Endothelial cell of umbilical vein (primary cell): ENCODE measurements around the gene GGT5. TPM values are rescaled to one million over a fixed set of nuclear protein-coding genes. Genes with fewer than 3 reads are reported as not detected.
"Not testable (repeated sequence)": the region's sequence is repeated elsewhere in the genome, so short reads cannot be mapped to it uniquely, and the experiment has no call there.

ENCODE experiments used
- BruUV-seq: library from RNA; stranded (reverse); fragments of 400-500 nt; replicated peaks from 2 replicates; lab custom pipeline; 2021; lab: Mats Ljungman, UMichigan
- CTCF ChIA-PET: fragments of 300-600, 350-600 bp; sonication (Branson Sonifier 250); formaldehyde crosslinking; loops from one replicate; lab custom pipeline; 2021; ENCODE audit warnings: antibody characterized with exemption, inconsistent platforms; lab: Charles Lee
- POLR2A ChIA-PET: fragments of 300-600, 350-600 bp; sonication (Branson Sonifier 250); formaldehyde crosslinking; loops from one replicate; lab custom pipeline; 2021; ENCODE audit warnings: antibody characterized with exemption, inconsistent platforms; lab: Charles Lee
- DNase-seq: peaks from one replicate; pipeline ENCODE4 v3.0.0-alpha.2; 2011; ENCODE audit warnings: low read depth, low spot score
- FAIRE-seq: peaks from 2 replicates; lab custom pipeline; 2011; peaks lifted over from hg19 to GRCh38; lab: Jason Lieb, UNC
- H2AFZ ChIP-seq: 2 replicates; pipeline ENCODE4 v1.6.0; 2012; ENCODE audit warnings: low read depth, low read length, control low read depth, inconsistent platforms
- H3K27ac ChIP-seq: 2 replicates; pipeline ENCODE4 v1.5.1; 2011; ENCODE audit warnings: low read depth, mild to moderate bottlenecking, control low read depth, low read length, moderate library complexity; ENCODE audit not compliant: insufficient read depth
- H3K27me3 ChIP-seq, 2 experiments: 2 replicates each; pipeline versions ENCODE4 v1.6.0 to v1.6.1; 2011; ENCODE audit warnings: low read length in 2 of 2, mixed read lengths in 1 of 2; ENCODE audit not compliant: control insufficient read depth in 2 of 2, insufficient read depth in 2 of 2
- H3K36me3 ChIP-seq, 2 experiments: 2 replicates in 1 of 2; 3 replicates in 1 of 2; pipeline ENCODE4 v1.5.1; 2011; ENCODE audit warnings: low read length in 2 of 2, mild to moderate bottlenecking in 1 of 2, moderate library complexity in 1 of 2; ENCODE audit not compliant: control insufficient read depth in 2 of 2, insufficient read depth in 2 of 2; ENCODE audit errors: extremely low read depth in 1 of 2
- H3K4me1 ChIP-seq: 3 replicates; pipeline ENCODE4 v1.5.1; 2011; ENCODE audit warnings: mild to moderate bottlenecking, low read length; ENCODE audit not compliant: control insufficient read depth, insufficient read depth; ENCODE audit errors: extremely low read depth
- H3K4me2 ChIP-seq: 2 replicates; pipeline ENCODE4 v1.6.1; 2011; ENCODE audit warnings: low read length, control low read depth, mixed read lengths; ENCODE audit not compliant: insufficient read depth
- H3K4me3 ChIP-seq, 3 experiments: fragments of 200-600 bp in 1 of 3; sonication (generic), shearing (Covaris generic) in 1 of 3; replicated peaks in 1 of 3; 2 replicates each; pipeline ENCODE4 v1.5.1; 2011 to 2016; ENCODE audit warnings: control low read depth in 3 of 3, low read length in 3 of 3, mild to moderate bottlenecking in 2 of 3, inconsistent platforms in 1 of 3, low read depth in 1 of 3, moderate library complexity in 1 of 3; ENCODE audit not compliant: insufficient read depth in 1 of 3
- H3K79me2 ChIP-seq: 2 replicates; pipeline ENCODE4 v1.6.0; 2012; ENCODE audit warnings: low read length, inconsistent platforms; ENCODE audit not compliant: control insufficient read depth, insufficient read depth
- H3K9ac ChIP-seq: replicated peaks from 2 replicates; pipeline ENCODE3; 2011; ENCODE audit warnings: low read length, control low read depth; ENCODE audit not compliant: insufficient read depth; ENCODE audit errors: extremely low read depth
- H3K9me1 ChIP-seq: replicated peaks from 3 replicates; pipeline ENCODE4 v1.6.0; 2011; ENCODE audit warnings: mild to moderate bottlenecking, low read length; ENCODE audit not compliant: control insufficient read depth, insufficient read depth; ENCODE audit errors: extremely low read depth
- H3K9me3 ChIP-seq: replicated peaks from 2 replicates; pipeline ENCODE4 v1.5.1; 2012; ENCODE audit warnings: low read length, inconsistent platforms; ENCODE audit not compliant: control insufficient read depth, insufficient read depth
- H4K20me1 ChIP-seq: replicated peaks from 2 replicates; pipeline ENCODE3; 2011; ENCODE audit warnings: mild to moderate bottlenecking, low read length; ENCODE audit not compliant: control insufficient read depth, insufficient read depth; ENCODE audit errors: extremely low read depth
- CTCF ChIP-seq, 2 donors: IDR thresholded peaks; 1 replicate in 1 of 2; 2 replicates in 1 of 2; pipeline ENCODE4 v1.5.1; 2011; ENCODE audit warnings: low read length in 2 of 2, mild to moderate bottlenecking in 2 of 2, moderate library complexity in 2 of 2, control low read depth in 1 of 2, inconsistent platforms in 1 of 2, low read depth in 1 of 2; ENCODE audit not compliant: insufficient read depth in 1 of 2; ENCODE audit errors: extremely low read depth in 1 of 2
- EZH2 ChIP-seq: IDR thresholded peaks from 2 replicates; pipeline ENCODE4 v1.6.1; 2012; ENCODE audit warnings: borderline replicate concordance, low read depth, mild to moderate bottlenecking, moderate library complexity, low read length, inconsistent platforms; ENCODE audit not compliant: severe bottlenecking
- FOS ChIP-seq: IDR thresholded peaks from 2 replicates; pipeline ENCODE4 v1.6.1; 2011; ENCODE audit warnings: mild to moderate bottlenecking, low read length, moderate library complexity, borderline replicate concordance; ENCODE audit not compliant: insufficient read depth
- GATA2 ChIP-seq: IDR thresholded peaks from 2 replicates; pipeline ENCODE4 v1.7.0; 2011; ENCODE audit warnings: low read depth, mild to moderate bottlenecking, moderate library complexity, mixed read lengths, low read length; ENCODE audit not compliant: insufficient read length, insufficient read depth
- JUN ChIP-seq: IDR thresholded peaks from 2 replicates; pipeline ENCODE4 v1.6.1; 2011; ENCODE audit warnings: borderline replicate concordance, low read depth; ENCODE audit not compliant: insufficient read length, insufficient read depth
- MAX ChIP-seq: IDR thresholded peaks from 2 replicates; pipeline ENCODE4 v1.6.1; 2011; ENCODE audit not compliant: insufficient read depth, insufficient read length
- MYC ChIP-seq: IDR thresholded peaks from one replicate; pipeline ENCODE4 v1.6.1; 2011; ENCODE audit warnings: mild to moderate bottlenecking, low read depth, low read length
- POLR2A ChIP-seq: IDR thresholded peaks from 2 replicates; pipeline ENCODE4 v1.6.1; 2012; ENCODE audit warnings: low read depth, mild to moderate bottlenecking, control low read depth, low read length
- POLR2AphosphoS5 ChIP-seq: IDR thresholded peaks from 2 replicates; pipeline ENCODE4 v1.6.1; 2012; ENCODE audit warnings: low read depth, mild to moderate bottlenecking, control low read depth, low read length, moderate library complexity; ENCODE audit not compliant: insufficient read depth
- dilution Hi-C: fragments of 300-500 bp; cut with MboI; formaldehyde crosslinking; loops from one replicate; pipeline ENCODE4 v1.15.0; 2019; ENCODE audit warnings: low sequenced_read_pairs; ENCODE audit not compliant: extremely low pct_ligation_motif_present
- intact Hi-C: fragments of 100-400 bp; cut with micrococcal nuclease; formaldehyde crosslinking; loops from one replicate; pipeline ENCODE4 v1.10.0; 2022
- polyA plus RNA-seq, 4 experiments: library from polyadenylated mRNA; depleted of rRNA in 3 of 4; stranded (reverse) in 3 of 4; unstranded in 1 of 4; fragments of >200 nt; gene quantifications; 2 replicates each; pipeline versions ENCODE4 v1.2.1 to v1.2.3, GENCODE V29; 2011 to 2012; ENCODE audit warnings: missing spikeins in 1 of 4
- total RNA-seq: library from RNA; stranded (reverse); gene quantifications from 2 replicates; pipeline ENCODE4 v1.2.3, GENCODE V29; 2021

GGT5 gene
- total and polyA plus RNA-seq, 2 donors (not counting 3 experiments of a cell fraction or from before 2014, with no cell fraction given), result 45.9 to 293 TPM

- no peaks in the 10 kb centered on the region for H3K27me3 ChIP-seq
- POLR2A ChIA-PET, result no interaction called here
- no peaks in the 10 kb centered on the region for H3K9me3 ChIP-seq
- no peak for DNase-seq
- no peak for FAIRE-seq
- no peaks in the 10 kb centered on the region for H3K4me1 ChIP-seq
- intact Hi-C loops (loop anchor here (10.0 kb wide), 1 partner anchor 341 kb away; no protein-coding TSS in a partner anchor), dilution Hi-C loops (no loop called here)
- H3K79me2 ChIP-seq, result no peaks in the 10 kb centered on the region
- no peaks in the 10 kb centered on the region for H3K36me3 ChIP-seq
- H3K27ac ChIP-seq, result no peak overlapping the region
- CTCF ChIA-PET, result no interaction called here
- no peak overlapping the region for H3K4me2 ChIP-seq
- TF ChIP-seq MAX, result no peak
- no peak for TF ChIP-seq MYC
- no peak for TF ChIP-seq CTCF (IDR thresholded peaks at IDR 0.05; ENCODE audit: extremely low read depth in 1 of 2, insufficient read depth in 1 of 2, low read depth in 1 of 2, low read length in 2 of 2)
- TF ChIP-seq POLR2AphosphoS5, result no peak
- no peak for TF ChIP-seq FOS
- TF ChIP-seq POLR2A, result no peak
- TF ChIP-seq EZH2, result no peak
- no peak for TF ChIP-seq JUN
- no peak for TF ChIP-seq GATA2
- H4K20me1 ChIP-seq, result no peaks in the 10 kb centered on the region
- no TSS peak for BruUV-seq
- no peak overlapping the region for H3K4me3 ChIP-seq
- H2AFZ ChIP-seq, result no peak overlapping the region
- H3K9me1 ChIP-seq, result no peaks in the 10 kb centered on the region
- H3K9ac ChIP-seq, result no peak overlapping the region
Measured at GRCh38 chr22:24183321-24184031, 61.4 kb downstream of the GGT5 start.

GRCh38 chr22:24182900-24183246 lies 62.0 kb downstream of the GGT5 start:
- intact Hi-C loops, result loop anchor here (10.0 kb wide), 1 partner anchor 342 kb away; no protein-coding TSS in a partner anchor
- BruUV-seq, H3K4me3 ChIP-seq, FAIRE-seq, POLR2A ChIA-PET, H3K4me2 ChIP-seq, DNase-seq, H4K20me1 ChIP-seq, H2AFZ ChIP-seq, H3K79me2 ChIP-seq, dilution Hi-C loops, H3K9me3 ChIP-seq, H3K27ac ChIP-seq, CTCF ChIA-PET, H3K9me1 ChIP-seq, H3K27me3 ChIP-seq, H3K4me1 ChIP-seq, H3K36me3 ChIP-seq, H3K9ac ChIP-seq: not testable (repeated sequence)
